Fibroblast of villous mesenchyme (primary cell): ENCODE results near the gene CERS5. TPM values are rescaled to one million over a fixed set of nuclear protein-coding genes. Genes with fewer than 3 reads are reported as not detected.
A peak's percentile ranks its signal among the peaks of the same experiment; 100 is the strongest.

ENCODE experiments used
- DNase-seq: peaks from one replicate; pipeline ENCODE4 v3.0.0-alpha.2; 2010; ENCODE audit warnings: low read depth
- H3K4me3 ChIP-seq: 2 replicates; pipeline ENCODE4 v1.5.1; 2011; ENCODE audit warnings: low read depth, mild to moderate bottlenecking, low read length
- total RNA-seq: library from RNA; depleted of rRNA; stranded (reverse); fragments of >200 nt; gene quantifications from 2 replicates; pipeline ENCODE4 v1.2.3, GENCODE V29; 2012
- TF ChIP-seq, protein P1 (sequence below): IDR thresholded peaks from 2 replicates; pipeline ENCODE4 v1.5.1; 2012; ENCODE audit warnings: low read depth, mild to moderate bottlenecking, low read length; ENCODE audit not compliant: insufficient read depth

The CERS5 gene
- total RNA-seq, 1 donor, result 40.2 TPM

GRCh38 chr12:50205648-50206047, 38.5 kb upstream of the CERS5 start:
- no peak for DNase-seq
- TF ChIP-seq, protein P1, sequence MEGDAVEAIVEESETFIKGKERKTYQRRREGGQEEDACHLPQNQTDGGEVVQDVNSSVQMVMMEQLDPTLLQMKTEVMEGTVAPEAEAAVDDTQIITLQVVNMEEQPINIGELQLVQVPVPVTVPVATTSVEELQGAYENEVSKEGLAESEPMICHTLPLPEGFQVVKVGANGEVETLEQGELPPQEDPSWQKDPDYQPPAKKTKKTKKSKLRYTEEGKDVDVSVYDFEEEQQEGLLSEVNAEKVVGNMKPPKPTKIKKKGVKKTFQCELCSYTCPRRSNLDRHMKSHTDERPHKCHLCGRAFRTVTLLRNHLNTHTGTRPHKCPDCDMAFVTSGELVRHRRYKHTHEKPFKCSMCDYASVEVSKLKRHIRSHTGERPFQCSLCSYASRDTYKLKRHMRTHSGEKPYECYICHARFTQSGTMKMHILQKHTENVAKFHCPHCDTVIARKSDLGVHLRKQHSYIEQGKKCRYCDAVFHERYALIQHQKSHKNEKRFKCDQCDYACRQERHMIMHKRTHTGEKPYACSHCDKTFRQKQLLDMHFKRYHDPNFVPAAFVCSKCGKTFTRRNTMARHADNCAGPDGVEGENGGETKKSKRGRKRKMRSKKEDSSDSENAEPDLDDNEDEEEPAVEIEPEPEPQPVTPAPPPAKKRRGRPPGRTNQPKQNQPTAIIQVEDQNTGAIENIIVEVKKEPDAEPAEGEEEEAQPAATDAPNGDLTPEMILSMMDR, result no peak
- no peak overlapping the region for H3K4me3 ChIP-seq

GRCh38 chr12:50203691-50204090, 36.5 kb upstream of the CERS5 start:
- H3K4me3 ChIP-seq, result no peak overlapping the region
- TF ChIP-seq, protein P1, result no peak
- no peak for DNase-seq

DNA sequence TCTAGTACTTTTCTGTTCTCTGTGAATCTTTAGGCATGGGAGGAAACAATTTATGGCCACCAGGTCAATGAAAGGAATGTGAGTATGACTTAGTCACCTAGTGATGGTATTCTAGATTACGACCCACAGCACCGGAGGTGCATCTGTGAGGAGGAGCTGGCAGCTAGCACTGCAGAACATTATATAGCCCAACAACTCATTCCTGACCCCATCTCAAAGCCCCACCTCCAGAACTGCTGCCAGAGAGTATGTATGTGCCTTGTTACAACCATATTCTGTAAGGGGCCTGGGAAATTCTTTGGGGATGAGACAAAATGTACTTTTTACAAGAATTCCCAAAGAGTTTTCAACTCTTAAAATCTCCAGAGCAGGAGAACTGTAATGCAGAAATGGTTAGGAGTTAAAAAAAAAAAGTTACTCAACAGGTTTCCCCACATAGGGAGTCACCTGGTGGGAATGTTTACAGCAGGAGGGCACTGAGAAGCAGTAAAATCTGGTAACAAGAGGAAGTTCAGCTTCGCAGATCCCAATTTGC, 34.9 kb upstream of the CERS5 start:
- DNase-seq, result peak; percentile 90
- TF ChIP-seq, protein P1, result no peak
- H3K4me3 ChIP-seq, result no peak overlapping the region

DNA sequence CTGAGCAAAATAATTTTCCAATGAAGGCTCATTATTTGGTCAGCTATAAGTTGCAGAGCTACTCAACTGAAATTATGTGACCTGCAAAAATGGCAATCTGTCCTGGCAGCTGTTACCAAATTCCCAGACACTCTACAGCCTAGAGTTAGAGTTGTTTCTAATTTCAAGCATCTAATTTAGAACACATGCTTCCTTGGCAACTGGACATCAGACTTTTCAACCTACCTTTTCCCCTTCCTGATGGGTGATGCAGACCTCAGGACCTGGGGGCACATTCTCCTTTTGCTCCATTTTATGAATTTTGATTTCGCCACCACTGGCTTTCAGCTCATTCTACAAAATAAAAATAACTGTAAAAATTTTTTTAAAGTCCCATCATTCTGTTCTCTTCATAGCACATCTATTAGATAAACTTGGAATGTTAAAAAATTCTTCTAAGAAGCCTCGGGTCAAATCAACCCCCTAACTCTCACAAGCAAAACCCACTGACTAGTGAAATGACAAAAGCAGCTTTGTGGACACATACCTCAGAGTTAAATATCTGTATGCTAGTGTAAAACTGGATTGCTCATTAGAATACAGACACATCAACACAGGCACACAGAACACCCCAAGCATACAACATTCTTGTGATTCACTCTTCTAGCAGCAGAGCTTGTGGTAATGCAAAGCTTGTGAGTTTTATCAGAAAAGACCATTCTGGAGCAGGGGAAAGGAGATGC, 33.5 kb upstream of the CERS5 start:
- TF ChIP-seq, protein P1, result no peak
- peak; percentile 69 for DNase-seq
- no peak overlapping the region for H3K4me3 ChIP-seq

DNA sequence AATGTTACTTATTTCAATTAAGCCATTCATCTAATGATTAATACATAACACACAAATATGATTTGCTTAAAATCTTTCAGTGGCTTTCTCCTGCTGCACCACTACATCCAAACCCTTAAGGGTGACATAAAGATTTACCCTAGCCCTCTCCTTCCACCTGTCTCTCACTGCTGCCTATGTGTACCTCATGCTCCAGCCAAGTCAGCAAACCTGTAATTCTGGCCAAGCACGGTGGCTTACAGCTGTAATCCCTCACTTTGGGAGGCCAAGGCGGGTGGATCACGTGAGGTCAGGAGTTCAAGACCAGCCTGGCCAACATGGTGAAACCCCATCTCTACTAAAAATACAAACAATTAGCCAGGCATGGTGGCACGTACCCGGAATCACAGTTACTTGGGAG, 31.7 kb upstream of the CERS5 start:
- DNase-seq, result no peak
- H3K4me3 ChIP-seq, result no peak overlapping the region
- TF ChIP-seq, protein P1, result no peak

GRCh38 chr12:50197297-50197727, 30.1 kb upstream of the CERS5 start:
- TF ChIP-seq, protein P1, result no peak
- DNase-seq, result no peak
- no peak overlapping the region for H3K4me3 ChIP-seq

- TF ChIP-seq, protein P1, result no peak
- no peak overlapping the region for H3K4me3 ChIP-seq
- DNase-seq, result no peak
These were observed 29.4 kb upstream of the CERS5 start for GRCh38 chr12:50196537-50196936.
